Heart right ventricle (tissue), 16 donors: ENCODE results near the gene ABCB9. TPM values are rescaled to one million over a fixed set of nuclear protein-coding genes. Genes with fewer than 3 reads are reported as not detected.
"Not testable (repeated sequence)": the region's sequence is repeated elsewhere in the genome, so short reads cannot be mapped to it uniquely, and the experiment has no call there.

Experiments
- ATAC-seq, 8 donors: fragments of 200-7000 bp; cut with Tn5 transposase; one replicate each; pipeline ENCODE4 v1.9.1; 2020; ENCODE audit warnings: mild to moderate bottlenecking in 8 of 8, moderate library complexity in 8 of 8, moderate number of reproducible peaks in 1 of 8
- DNase-seq, 2 donors: peaks; one replicate each; pipeline ENCODE4 v3.0.0-alpha.2; 2020
- H3K27ac ChIP-seq, 10 donors: fragments of 200-600 bp; sonication (generic) in 2 of 10; one replicate each; pipeline versions ENCODE4 v1.5.0 to v1.8.0; 2020 to 2022; ENCODE audit warnings: mild to moderate bottlenecking in 3 of 10
- H3K27me3 ChIP-seq, 7 donors: fragments of 200-600 bp; one replicate each; pipeline ENCODE4 v1.8.0; 2021 to 2022; ENCODE audit warnings: mild to moderate bottlenecking in 2 of 7
- H3K36me3 ChIP-seq, 9 donors: fragments of 200-600 bp; sonication (generic) in 1 of 9; one replicate each; pipeline versions ENCODE4 v1.5.0 to v1.8.0; 2020 to 2022; ENCODE audit warnings: mild to moderate bottlenecking in 2 of 9
- H3K4me1 ChIP-seq, 9 donors: fragments of 200-600 bp; sonication (generic) in 1 of 9; one replicate each; pipeline versions ENCODE4 v1.5.0 to v1.8.0; 2020 to 2022; ENCODE audit warnings: mild to moderate bottlenecking in 4 of 9
- H3K4me3 ChIP-seq, 10 donors: fragments of 200-600 bp; sonication (generic) in 2 of 10; one replicate each; pipeline versions ENCODE4 v1.5.0 to v1.8.0; 2020 to 2022; ENCODE audit warnings: mild to moderate bottlenecking in 7 of 10, moderate library complexity in 2 of 10
- H3K9me3 ChIP-seq, 11 donors: fragments of 200-600 bp in 10 of 11; sonication (generic) in 2 of 11; one replicate each; pipeline versions ENCODE4 v1.5.0 to v1.8.0; 2013 to 2022; ENCODE audit warnings: mild to moderate bottlenecking in 2 of 11, control low read depth in 1 of 11, moderate library complexity in 1 of 11
- whole genome bisulfite sequencing, 2 donors: extraction: QIAGEN DNeasy Blood & Tissue Kit; methylation state at CpG; one replicate each; pipeline ENCODE4 v1.1.7; 2013; ENCODE audit warnings: inconsistent platforms in 1 of 2; 5-methylcytosine and 5-hydroxymethylcytosine counted together
- intact Hi-C, 10 donors: fragments of 100-400 bp; cut with DNase I; formaldehyde crosslinking; loops; one replicate each; pipeline versions ENCODE4 v1.11.1 to v1.14.2; 2022
- polyA plus RNA-seq, 2 donors: library from polyadenylated mRNA; stranded (reverse); fragments of 200-250 nt; gene quantifications; one replicate each; pipeline ENCODE4 v1.2.3, GENCODE V29; 2013
- total RNA-seq, 10 donors: library from RNA; stranded (reverse); fragmentation: NEBNext Ultra II Directional in 3 of 10; extraction: Animal tissue kit (Norgen Biotek cat#: 25700) in 3 of 10; gene quantifications; one replicate each; pipeline versions ENCODE4 v1.2.1 to v1.2.4, GENCODE V29; 2021 to 2023
- TF ChIP-seq, protein P1 (sequence below), 9 donors: fragments of 200-600 bp; sonication (generic) in 2 of 9; IDR thresholded peaks; one replicate each; pipeline versions ENCODE4 v1.5.0 to v1.8.0; 2021 to 2022; ENCODE audit warnings: antibody characterized with exemption in 9 of 9, mild to moderate bottlenecking in 5 of 9, moderate library complexity in 1 of 9
- donor health status: Arrhythmogenic right ventricular cardiomyopathy.
- donor health status: ischemic (EF 13 %, LVEDD 7.1; RV severe dilation, severe dysfunction).
- donor health status: healthy with polysubstance abuse.
- donor health status: DM: no; HTN: yes; CAD: no.
- donor health status: DM: no; HTN: no; CAD: no.
- donor health status: ischemic (EF 25% LVEDD 6.9; RV normal size, moderate dysfunction).
- donor health status: ischemic (EF 25% LVEDD 5.7; RV mildly dilated, moderate dysfunction).
- donor health status: healthy.
- donor health status: DM: yes; HTN: yes; CAD: no.
- donor health status: Ischemic cardiomyopathy.
- donor health status: ischemic (EF 35%, LVEDD 5.7; RV mildly dilated, moderate dysfunction).
- donor health status: nonischemic (EF 11% LVEDD 7.7; RV severe dilation, severe dysfunction).
- donor health status: DM: yes; HTN: yes; CAD: no.
- donor health status: PGD.
- donor health status: ischemic (EF 29% LVEDD 5.4; RV normal size, mild dysfunction).
- donor health status: nonischemic (EF 23%, LVEDD 6.1; RV moderate dilation, normal function).

ABCB9 gene
- total and polyA plus RNA-seq, 12 donors: 1.9 to 6.0 (median 4.5) TPM

GRCh38 chr12:122894193-122895121 lies 71.8 kb downstream of the ABCB9 start:
- peaks cover 8 to 74% (median 57%) of the 10 kb centered on the region in 9 donors for H3K4me1 ChIP-seq
- DNase-seq (no peak), ATAC-seq (peak in 7 of 8 donors; percentile 14 to 41 (median 32))
- TF ChIP-seq, protein P1, sequence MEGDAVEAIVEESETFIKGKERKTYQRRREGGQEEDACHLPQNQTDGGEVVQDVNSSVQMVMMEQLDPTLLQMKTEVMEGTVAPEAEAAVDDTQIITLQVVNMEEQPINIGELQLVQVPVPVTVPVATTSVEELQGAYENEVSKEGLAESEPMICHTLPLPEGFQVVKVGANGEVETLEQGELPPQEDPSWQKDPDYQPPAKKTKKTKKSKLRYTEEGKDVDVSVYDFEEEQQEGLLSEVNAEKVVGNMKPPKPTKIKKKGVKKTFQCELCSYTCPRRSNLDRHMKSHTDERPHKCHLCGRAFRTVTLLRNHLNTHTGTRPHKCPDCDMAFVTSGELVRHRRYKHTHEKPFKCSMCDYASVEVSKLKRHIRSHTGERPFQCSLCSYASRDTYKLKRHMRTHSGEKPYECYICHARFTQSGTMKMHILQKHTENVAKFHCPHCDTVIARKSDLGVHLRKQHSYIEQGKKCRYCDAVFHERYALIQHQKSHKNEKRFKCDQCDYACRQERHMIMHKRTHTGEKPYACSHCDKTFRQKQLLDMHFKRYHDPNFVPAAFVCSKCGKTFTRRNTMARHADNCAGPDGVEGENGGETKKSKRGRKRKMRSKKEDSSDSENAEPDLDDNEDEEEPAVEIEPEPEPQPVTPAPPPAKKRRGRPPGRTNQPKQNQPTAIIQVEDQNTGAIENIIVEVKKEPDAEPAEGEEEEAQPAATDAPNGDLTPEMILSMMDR (IDR thresholded peaks at IDR 0.05): peak in 3 of 9 donors; percentile 23 to 28 (median 24)
- intact Hi-C loops: loop anchor here in 2 of 10 donors (5.0 kb wide), 2 partner anchors 32 to 58 kb away; no protein-coding TSS in a partner anchor
- peak overlapping the region in 9 of 10 donors; percentile 85 to 94 (median 89) for H3K27ac ChIP-seq
- no peaks in the 10 kb centered on the region for H3K27me3 ChIP-seq
- no peaks in the 10 kb centered on the region for H3K36me3 ChIP-seq
- H3K4me3 ChIP-seq: peak overlapping the region; percentile 49 to 90 (median 76)
- 11 to 16% methylated on average over 15 of the region's 15 CpGs for whole genome bisulfite sequencing, 2 donors
- peaks cover 0 to 8% (median 0%) of the 10 kb centered on the region in 11 donors for H3K9me3 ChIP-seq

- Histone ChIP-seq H3K4me1 (peaks cover 16 to 77% (median 67%) of the 10 kb centered on the region in 9 donors), H3K36me3 (no peaks in the 10 kb centered on the region), H3K27ac (peak overlapping the region in 9 of 10 donors; percentile 85 to 94 (median 89)), H3K9me3 (peaks cover 0 to 8% (median 0%) of the 10 kb centered on the region in 11 donors), H3K4me3 (peak overlapping the region in 9 of 10 donors; percentile 49 to 90 (median 78)), H3K27me3 (no peaks in the 10 kb centered on the region)
- 65 to 78% methylated on average over 7 of the region's 7 CpGs for WGBS, 2 donors
- ATAC-seq: no peak
- intact Hi-C loops: no loop called here
- DNase-seq: no peak
- TF ChIP-seq, protein P1 (IDR thresholded peaks at IDR 0.05): no peak
Measured at GRCh38 chr12:122893208-122894153, 72.8 kb downstream of the ABCB9 start.

DNA sequence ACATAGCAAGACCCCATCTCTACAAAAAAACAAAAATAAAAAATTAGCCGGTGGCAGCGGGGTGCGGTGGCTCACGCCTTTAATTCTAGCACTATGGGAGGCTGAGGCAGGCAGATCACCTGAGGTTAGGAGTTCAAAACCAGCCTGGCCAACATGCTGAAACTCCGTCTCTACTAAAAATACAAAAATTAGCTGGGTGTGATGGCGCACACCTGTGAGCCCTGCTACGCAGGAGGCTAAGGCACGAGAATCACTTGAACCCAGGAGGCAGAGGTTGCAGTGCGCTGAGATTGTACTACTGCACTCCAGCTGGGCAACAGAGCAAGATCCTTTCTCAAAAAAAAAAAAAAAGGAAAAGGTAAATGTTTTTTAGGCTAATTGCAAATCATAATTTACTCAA lies 73.5 kb downstream of the ABCB9 start:
- H3K27me3 ChIP-seq, H3K36me3 ChIP-seq, H3K9me3 ChIP-seq, DNase-seq, ATAC-seq, intact Hi-C loops: not testable (repeated sequence)
- WGBS, 2 donors: 97% methylated on average over 9 of the region's 9 CpGs
- Histone ChIP-seq H3K4me1 (peaks cover 18 to 78% (median 74%) of the 10 kb centered on the region in 9 donors), H3K27ac (peak overlapping the region in 8 of 10 donors; percentile 8 to 90 (median 87)), H3K4me3 (peak overlapping the region in 1 of 10 donors; percentile 4)

GRCh38 chr12:122891661-122892525 lies 74.4 kb downstream of the ABCB9 start:
- ATAC-seq: no peak
- TF ChIP-seq, protein P1 (IDR thresholded peaks at IDR 0.05): no peak
- intact Hi-C loops: no loop called here
- DNase-seq: no peak
- Histone ChIP-seq H3K27ac (peak overlapping the region in 9 of 10 donors; percentile 44 to 90 (median 85)), H3K4me1 (peaks cover 23 to 86% (median 82%) of the 10 kb centered on the region in 9 donors), H3K36me3 (no peaks in the 10 kb centered on the region), H3K9me3 (peaks cover 0 to 8% (median 0%) of the 10 kb centered on the region in 11 donors), H3K4me3 (peak overlapping the region in 5 of 10 donors; percentile 4 to 14 (median 6)), H3K27me3 (no peaks in the 10 kb centered on the region)
- 20 to 25% methylated on average over 10 of the region's 10 CpGs for WGBS, 2 donors
